ENCODE measurements around the gene IKZF1.
A peak's percentile ranks its signal among the peaks of the same experiment; 100 is the strongest.

Gene IKZF1

GRCh38 chr7:50393547-50394252, 89.2 kb downstream of the IKZF1 start:
- POLR2A ChIA-PET: no interaction called here
- TF ChIP-seq, protein P1, sequence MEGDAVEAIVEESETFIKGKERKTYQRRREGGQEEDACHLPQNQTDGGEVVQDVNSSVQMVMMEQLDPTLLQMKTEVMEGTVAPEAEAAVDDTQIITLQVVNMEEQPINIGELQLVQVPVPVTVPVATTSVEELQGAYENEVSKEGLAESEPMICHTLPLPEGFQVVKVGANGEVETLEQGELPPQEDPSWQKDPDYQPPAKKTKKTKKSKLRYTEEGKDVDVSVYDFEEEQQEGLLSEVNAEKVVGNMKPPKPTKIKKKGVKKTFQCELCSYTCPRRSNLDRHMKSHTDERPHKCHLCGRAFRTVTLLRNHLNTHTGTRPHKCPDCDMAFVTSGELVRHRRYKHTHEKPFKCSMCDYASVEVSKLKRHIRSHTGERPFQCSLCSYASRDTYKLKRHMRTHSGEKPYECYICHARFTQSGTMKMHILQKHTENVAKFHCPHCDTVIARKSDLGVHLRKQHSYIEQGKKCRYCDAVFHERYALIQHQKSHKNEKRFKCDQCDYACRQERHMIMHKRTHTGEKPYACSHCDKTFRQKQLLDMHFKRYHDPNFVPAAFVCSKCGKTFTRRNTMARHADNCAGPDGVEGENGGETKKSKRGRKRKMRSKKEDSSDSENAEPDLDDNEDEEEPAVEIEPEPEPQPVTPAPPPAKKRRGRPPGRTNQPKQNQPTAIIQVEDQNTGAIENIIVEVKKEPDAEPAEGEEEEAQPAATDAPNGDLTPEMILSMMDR (IDR thresholded peaks at IDR 0.05; ENCODE audit: control extremely low read depth, extremely low read depth, low read depth, missing control alignments): no peak
- no peak for DNase-seq (ENCODE audit: extremely low spot score)
- CTCF ChIA-PET: interaction anchor here (0.9 to 1.6 kb wide), 5 partner anchors 14 to 188 kb away, joined by 3 to 8 read pairs (median 5); no protein-coding TSS in a partner anchor

- CTCF ChIA-PET: interaction anchor here (0.9 to 1.6 kb wide), 5 partner anchors 14 to 189 kb away, joined by 3 to 8 read pairs (median 5); no protein-coding TSS in a partner anchor
Measured at GRCh38 chr7:50394315-50394714, 89.8 kb downstream of the IKZF1 start.

DNA sequence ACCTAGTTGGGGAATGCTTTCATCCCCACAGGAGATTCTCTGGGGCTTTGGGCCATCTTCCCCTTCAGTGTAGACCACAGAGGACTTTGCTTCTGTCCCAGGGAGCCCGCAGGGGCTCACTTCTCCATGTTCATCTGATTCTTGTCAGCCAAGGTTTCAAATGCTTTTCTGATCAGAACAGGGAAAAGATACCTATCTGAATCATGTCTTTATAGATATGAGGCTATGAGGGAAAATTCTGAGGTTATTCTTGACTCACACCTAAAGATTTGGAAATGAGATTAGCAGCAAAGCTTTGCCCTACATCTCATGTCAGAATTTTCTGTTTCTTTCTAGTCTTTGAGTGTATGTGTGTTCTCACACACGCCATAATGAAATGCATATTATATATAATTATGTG, 92.3 kb downstream of the IKZF1 start:
- ChIA-PET CTCF (interaction anchor here (0.8 to 3.3 kb wide), 4 partner anchors 11 to 21 kb away, joined by 3 to 14 read pairs (median 6); no protein-coding TSS in a partner anchor), POLR2A (no interaction called here)
- DNase-seq (ENCODE audit: extremely low spot score): no peak
- TF ChIP-seq, protein P1 (IDR thresholded peaks at IDR 0.05; ENCODE audit: control extremely low read depth, extremely low read depth, low read depth, missing control alignments): no peak

More at GRCh38 chr7:50394315-50394714, 89.8 kb downstream of the IKZF1 start:
- TF ChIP-seq, protein P1 (IDR thresholded peaks at IDR 0.05; ENCODE audit: control extremely low read depth, extremely low read depth, low read depth, missing control alignments): no peak
- POLR2A ChIA-PET: no interaction called here
- no peak for DNase-seq (ENCODE audit: extremely low spot score)

GRCh38 chr7:50397320-50397970, 92.9 kb downstream of the IKZF1 start:
- TF ChIP-seq, protein P1 (IDR thresholded peaks at IDR 0.05; ENCODE audit: control extremely low read depth, extremely low read depth, low read depth, missing control alignments): no peak
- POLR2A ChIA-PET: no interaction called here
- CTCF ChIA-PET: interaction anchor here (0.8 to 3.3 kb wide), 7 partner anchors 10 to 254 kb away, joined by 3 to 14 read pairs (median 3); no protein-coding TSS in a partner anchor

DNA sequence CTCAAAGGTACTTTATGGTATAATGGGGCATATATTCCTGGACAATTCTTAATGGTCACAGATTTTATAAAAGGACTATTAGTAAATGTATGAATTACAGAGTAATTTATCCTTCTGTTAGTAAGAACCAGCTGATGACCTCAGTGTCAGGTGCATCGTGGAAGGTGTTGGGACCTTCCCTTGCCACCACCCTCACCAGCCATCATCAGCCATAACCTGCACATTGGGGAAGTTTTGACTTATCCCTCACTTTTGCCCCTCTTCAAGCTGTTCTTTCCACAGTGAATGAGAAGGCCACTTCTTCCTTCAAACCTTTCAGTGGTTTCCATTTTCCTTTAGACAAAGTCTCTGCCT, 93.4 kb downstream of the IKZF1 start:
- TF ChIP-seq, protein P1 (IDR thresholded peaks at IDR 0.05; ENCODE audit: control extremely low read depth, extremely low read depth, low read depth, missing control alignments): no peak
- POLR2A ChIA-PET: no interaction called here
- no peak for DNase-seq (ENCODE audit: extremely low spot score)
- CTCF ChIA-PET: interaction anchor here (1.1 to 3.3 kb wide), 8 partner anchors 9 to 254 kb away, joined by 3 to 14 read pairs (median 4); no protein-coding TSS in a partner anchor

More at GRCh38 chr7:50397320-50397970, 92.9 kb downstream of the IKZF1 start:
- DNase-seq (ENCODE audit: extremely low spot score): peak; percentile 47

GRCh38 chr7:50399206-50399605, 94.7 kb downstream of the IKZF1 start:
- TF ChIP-seq, protein P1 (IDR thresholded peaks at IDR 0.05; ENCODE audit: control extremely low read depth, extremely low read depth, low read depth, missing control alignments): no peak
- ChIA-PET CTCF (interaction anchor here (1.5 to 3.3 kb wide), 5 partner anchors 10 to 193 kb away, joined by 3 to 14 read pairs (median 4); no protein-coding TSS in a partner anchor), POLR2A (no interaction called here)
- no peak for DNase-seq (ENCODE audit: extremely low spot score)
